ENCODE results near the gene RPL22L1.
A peak's percentile ranks its signal among the peaks of the same experiment; 100 is the strongest.
"Not testable (repeated sequence)": the region's sequence is repeated elsewhere in the genome, so short reads cannot be mapped to it uniquely, and the experiment has no call there.

Gene RPL22L1

DNA sequence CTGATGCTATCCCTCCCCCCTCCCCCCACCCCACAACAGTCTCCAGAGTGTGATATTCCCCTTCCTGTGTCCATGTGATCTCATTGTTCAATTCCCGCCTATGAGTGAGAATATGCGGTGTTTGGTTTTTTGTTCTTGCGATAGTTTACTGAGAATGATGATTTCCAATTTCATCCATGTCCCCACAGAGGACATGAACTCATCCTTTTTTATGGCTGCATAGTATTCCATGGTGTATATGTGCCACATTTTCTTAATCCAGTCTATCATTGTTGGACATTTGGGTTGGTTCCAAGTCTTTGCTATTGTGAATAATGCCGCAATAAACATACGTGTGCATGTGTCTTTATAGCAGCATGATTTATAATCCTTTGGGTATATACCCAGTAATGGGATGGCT lies 8.7 kb upstream of the RPL22L1 start:
- DNase-seq (ENCODE audit: low read depth, low spot score): not testable (repeated sequence)

GRCh38 chr3:170877311-170877710 lies 7.3 kb upstream of the RPL22L1 start:
- DNase-seq (ENCODE audit: low read depth, low spot score): not testable (repeated sequence)

DNA sequence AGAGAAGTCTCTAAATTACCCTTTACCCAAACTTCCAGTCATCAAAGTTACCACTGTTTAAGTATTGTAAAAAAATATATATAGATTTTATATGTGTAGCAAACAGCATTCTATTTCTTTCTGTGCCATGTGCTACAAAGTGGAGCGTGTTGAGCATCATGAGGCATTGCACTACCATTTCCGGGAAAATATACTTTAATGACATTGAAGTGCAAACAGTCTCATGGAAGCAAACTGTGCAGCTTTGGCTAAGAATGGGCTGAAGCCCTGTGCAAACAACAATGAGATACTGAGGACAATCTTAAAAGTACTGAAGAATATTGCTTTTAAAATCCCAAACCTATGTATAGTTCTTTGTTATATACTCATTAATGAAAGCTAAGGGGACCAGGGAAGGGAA lies 6.5 kb upstream of the RPL22L1 start:
- no peak for DNase-seq (ENCODE audit: low read depth, low spot score)

DNA sequence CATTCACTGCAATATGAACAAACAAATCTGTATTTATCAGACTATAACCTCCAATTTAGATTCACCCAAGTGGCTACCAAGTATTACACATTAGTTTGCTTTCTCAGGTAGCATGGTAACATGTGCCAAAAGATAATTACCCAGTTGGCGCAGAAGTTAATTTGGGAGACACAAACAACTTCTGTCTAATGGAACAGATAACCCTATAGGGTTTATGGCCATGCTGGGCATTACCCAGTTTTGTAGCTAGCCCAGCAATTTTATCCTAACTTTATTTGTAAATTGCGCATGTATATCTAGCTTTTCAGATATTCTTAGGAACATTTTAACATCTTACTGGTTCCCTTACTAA lies 780 bp downstream of the RPL22L1 start:
- DNase-seq (ENCODE audit: low read depth, low spot score): peak; percentile 8

GRCh38 chr3:170868577-170869238 lies 1.3 kb downstream of the RPL22L1 start:
- no peak for DNase-seq (ENCODE audit: low read depth, low spot score)

GRCh38 chr3:170867143-170867937 lies 2.7 kb downstream of the RPL22L1 start:
- no peak for DNase-seq (ENCODE audit: low read depth, low spot score)

GRCh38 chr3:170866499-170866898 lies 3.5 kb downstream of the RPL22L1 start:
- DNase-seq (ENCODE audit: low read depth, low spot score): no peak

DNA sequence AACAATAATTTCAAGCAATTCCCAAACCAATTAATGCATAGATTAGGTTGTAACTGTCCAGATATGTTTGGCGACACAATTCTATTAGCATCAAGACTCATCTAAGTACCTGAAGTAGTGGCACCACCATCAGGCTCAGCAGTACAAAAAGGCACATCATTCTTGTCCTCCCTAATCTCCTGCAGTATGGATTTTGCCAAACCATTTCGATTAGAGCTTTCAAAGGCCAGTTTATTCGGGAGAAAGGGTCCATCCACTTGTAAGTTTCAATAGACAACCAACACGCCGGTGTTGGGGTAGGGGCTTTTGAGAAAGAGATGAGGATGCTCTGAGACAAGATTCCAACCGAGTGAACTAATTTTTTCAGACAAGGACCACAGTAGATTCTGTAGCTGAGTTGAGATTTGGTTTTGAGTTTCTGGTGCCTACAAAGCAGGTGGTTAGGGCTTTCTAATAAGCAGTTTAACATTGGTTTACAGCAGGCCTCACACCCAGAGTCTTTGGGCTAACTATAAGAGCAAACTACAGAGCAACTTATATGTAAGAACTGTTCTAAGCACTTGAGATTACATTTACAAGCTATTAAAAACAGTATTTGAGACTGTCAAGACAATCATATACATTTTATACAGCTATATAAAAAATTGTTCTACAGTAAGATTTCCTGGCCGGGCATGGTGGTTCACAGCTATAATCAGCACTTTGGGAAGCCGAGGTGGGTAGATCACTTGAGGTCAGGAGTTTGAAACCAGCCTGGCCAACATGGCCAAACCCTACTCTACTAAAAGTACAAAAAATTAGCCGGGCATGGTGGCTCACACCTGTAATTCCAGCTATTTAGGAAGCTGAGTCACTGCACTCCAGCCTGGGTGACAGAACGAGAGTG lies 4.5 kb downstream of the RPL22L1 start:
- no peak for DNase-seq (ENCODE audit: low read depth, low spot score)

GRCh38 chr3:170864525-170865208 lies 5.3 kb downstream of the RPL22L1 start:
- no peak for DNase-seq (ENCODE audit: low read depth, low spot score)

- DNase-seq (ENCODE audit: low read depth, low spot score): no peak
These were observed 6.2 kb downstream of the RPL22L1 start for GRCh38 chr3:170863816-170864215.

- DNase-seq (ENCODE audit: low read depth, low spot score): peak; percentile 29
These were observed 7.2 kb downstream of the RPL22L1 start for GRCh38 chr3:170862618-170863374.

- no peak for DNase-seq (ENCODE audit: low read depth, low spot score)
These were observed 11.4 kb downstream of the RPL22L1 start for GRCh38 chr3:170858599-170858998.

DNA sequence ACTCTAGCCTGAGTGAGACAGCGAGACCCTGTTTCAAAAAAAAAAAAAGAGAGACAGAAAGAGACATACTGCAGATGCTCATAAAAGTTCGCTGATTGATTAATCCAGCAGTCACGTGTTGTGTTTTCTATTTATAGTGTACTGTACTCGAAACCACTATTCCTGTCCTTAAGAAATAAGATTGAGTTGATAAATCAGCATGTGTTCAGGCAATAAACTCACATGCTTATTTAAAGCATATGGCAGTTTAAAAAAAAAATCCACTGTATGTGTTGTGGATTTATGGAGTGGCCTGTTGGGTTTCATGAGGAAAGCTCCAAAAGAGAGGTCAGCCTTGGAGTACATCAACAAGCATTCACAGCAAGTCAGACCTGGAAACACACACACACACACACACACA lies 17.7 kb downstream of the RPL22L1 start:
- DNase-seq (ENCODE audit: low read depth, low spot score): no peak

- DNase-seq (ENCODE audit: low read depth, low spot score): peak; percentile 16
These were observed 21.6 kb downstream of the RPL22L1 start for GRCh38 chr3:170848292-170848917.

GRCh38 chr3:170844377-170844776 lies 25.6 kb downstream of the RPL22L1 start:
- DNase-seq (ENCODE audit: low read depth, low spot score): no peak

GRCh38 chr3:170840291-170840859 lies 29.6 kb downstream of the RPL22L1 start:
- DNase-seq (ENCODE audit: low read depth, low spot score): peak; percentile 5

GRCh38 chr3:170839518-170840100 lies 30.4 kb downstream of the RPL22L1 start:
- no peak for DNase-seq (ENCODE audit: low read depth, low spot score)

DNA sequence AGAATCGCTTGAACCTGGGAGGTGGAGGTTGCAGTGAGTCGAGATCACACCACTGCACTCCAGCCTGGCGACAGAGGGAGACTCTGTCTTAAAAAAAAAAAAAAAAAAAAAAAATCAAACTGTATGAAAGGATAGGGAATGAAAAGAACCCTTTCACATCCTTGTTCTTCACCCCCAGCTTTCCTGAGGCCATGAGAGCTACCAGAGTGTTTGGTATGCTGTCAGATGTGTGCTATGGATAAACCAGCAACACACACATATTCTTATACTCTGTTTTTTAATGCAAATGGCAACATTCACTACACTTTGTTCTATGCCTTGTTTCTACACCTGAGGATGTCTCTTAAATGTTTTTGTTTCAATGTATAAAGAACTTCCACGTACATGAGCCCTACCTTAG lies 33.5 kb downstream of the RPL22L1 start:
- no peak for DNase-seq (ENCODE audit: low read depth, low spot score)

- no peak for DNase-seq (ENCODE audit: low read depth, low spot score)
These were observed 34.7 kb downstream of the RPL22L1 start for GRCh38 chr3:170835336-170835735.

- no peak for DNase-seq (ENCODE audit: low read depth, low spot score)
These were observed 39.4 kb downstream of the RPL22L1 start for GRCh38 chr3:170830580-170830979.

Measured in astrocyte of the hippocampus (primary cell).